Left renal cortex interstitium (tissue), 4 donors: ENCODE data around the gene LIPC. TPM values are rescaled to one million over a fixed set of nuclear protein-coding genes. Genes with fewer than 3 reads are reported as not detected.

Experiments
- DNase-seq, 4 donors: peaks; one replicate each; pipeline ENCODE4 v3.0.0-alpha.2; 2013; ENCODE audit warnings: low read depth in 4 of 4, low spot score in 2 of 4, missing footprints in 1 of 4
- polyA plus RNA-seq, 4 donors: library from polyadenylated mRNA; unstranded; fragments of 120-200 nt; gene quantifications; one replicate each; pipeline ENCODE4 v1.2.1, GENCODE V29; 2013; ENCODE audit not compliant: insufficient read length in 4 of 4

Gene LIPC
- polyA plus RNA-seq, 4 donors = 11.8 to 18.8 (median 15.4) TPM

- no peak for DNase-seq
Measured at GRCh38 chr15:58548308-58549012, 116.7 kb downstream of the LIPC start.

GRCh38 chr15:58549013-58549784 is 117.4 kb downstream of the LIPC start:
- DNase-seq = no peak

- no peak for DNase-seq
Measured at GRCh38 chr15:58549785-58550074, 117.9 kb downstream of the LIPC start.

- DNase-seq = no peak
Measured at GRCh38 chr15:58551084-58551763, 119.4 kb downstream of the LIPC start.

GRCh38 chr15:58551764-58552504 is 120.1 kb downstream of the LIPC start:
- DNase-seq = no peak

GRCh38 chr15:58552505-58553364 is 120.9 kb downstream of the LIPC start:
- DNase-seq = no peak

- no peak for DNase-seq
Measured at GRCh38 chr15:58553365-58553918, 121.7 kb downstream of the LIPC start.

- DNase-seq = no peak
Measured at GRCh38 chr15:58554758-58555157, 123.0 kb downstream of the LIPC start.

GRCh38 chr15:58555162-58556027 is 123.6 kb downstream of the LIPC start:
- no peak for DNase-seq

- no peak for DNase-seq
Measured at GRCh38 chr15:58556028-58556361, 124.2 kb downstream of the LIPC start.

GRCh38 chr15:58556541-58556940 is 124.8 kb downstream of the LIPC start:
- no peak for DNase-seq

GRCh38 chr15:58558777-58559176 is 127.0 kb downstream of the LIPC start:
- DNase-seq = no peak

GRCh38 chr15:58559904-58560588 is 128.3 kb downstream of the LIPC start:
- no peak for DNase-seq

GRCh38 chr15:58561321-58561720 is 129.5 kb downstream of the LIPC start:
- DNase-seq = no peak

- DNase-seq = no peak
Measured at GRCh38 chr15:58562135-58562534, 130.3 kb downstream of the LIPC start.

GRCh38 chr15:58564981-58565380 is 133.2 kb downstream of the LIPC start:
- no peak for DNase-seq

- DNase-seq = no peak
Measured at GRCh38 chr15:58565619-58566018, 133.8 kb downstream of the LIPC start.

- DNase-seq = no peak
Measured at GRCh38 chr15:58566029-58566428, 134.2 kb downstream of the LIPC start.
